ENCODE results near the gene SLC29A4.

SLC29A4 gene

DNA sequence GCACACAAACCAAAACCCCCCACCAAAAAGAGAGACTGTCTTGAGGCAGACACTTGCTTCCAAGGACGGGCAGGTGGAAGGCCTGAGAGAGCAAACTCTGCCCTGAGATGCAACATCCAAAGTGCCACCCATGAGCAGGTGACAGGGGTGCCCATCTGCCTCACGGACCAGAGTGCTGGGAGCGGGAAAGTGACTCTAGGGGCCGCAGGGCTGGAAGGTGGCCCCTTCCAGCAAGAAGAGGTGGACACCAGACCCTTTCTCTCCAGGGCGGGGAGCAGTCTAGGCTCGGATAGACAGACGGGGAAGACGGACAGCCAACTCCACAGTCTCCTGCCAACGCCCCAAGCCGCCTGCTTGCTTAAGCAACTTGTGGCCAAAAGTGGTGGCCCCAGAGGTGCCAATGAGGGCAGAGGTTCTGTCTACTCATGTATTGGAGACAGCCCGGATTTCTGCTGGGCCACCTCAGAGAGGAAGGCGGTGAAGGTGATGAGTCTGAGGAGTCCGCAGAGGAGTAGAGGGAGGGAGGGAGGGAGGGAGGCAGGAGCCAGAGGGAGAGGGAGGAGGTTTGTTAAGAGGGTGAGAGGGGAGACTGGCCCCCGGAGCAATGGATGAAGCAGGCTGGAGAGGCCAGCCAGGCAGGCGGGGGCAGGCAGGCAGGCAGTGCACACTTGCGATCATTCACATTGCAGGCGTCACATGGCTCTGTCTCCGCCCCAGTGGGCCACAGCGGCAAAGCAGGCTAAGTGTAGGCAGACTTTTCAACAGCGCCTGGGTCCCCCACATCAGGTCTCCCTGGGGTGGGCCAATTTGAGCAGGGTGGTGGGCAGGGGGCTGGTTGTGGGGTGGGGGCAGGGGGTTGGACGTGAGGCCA lies 65.6 kb downstream of the SLC29A4 start:
- H3K4me3 ChIP-seq (ENCODE audit: low read depth, low read length), result no peak overlapping the region
- no peak for DNase-seq (ENCODE audit: low read depth)
- in situ Hi-C loops (cut with HindIII; ENCODE audit: low sequenced_read_pairs), result no loop called here
- TF ChIP-seq, protein P1, sequence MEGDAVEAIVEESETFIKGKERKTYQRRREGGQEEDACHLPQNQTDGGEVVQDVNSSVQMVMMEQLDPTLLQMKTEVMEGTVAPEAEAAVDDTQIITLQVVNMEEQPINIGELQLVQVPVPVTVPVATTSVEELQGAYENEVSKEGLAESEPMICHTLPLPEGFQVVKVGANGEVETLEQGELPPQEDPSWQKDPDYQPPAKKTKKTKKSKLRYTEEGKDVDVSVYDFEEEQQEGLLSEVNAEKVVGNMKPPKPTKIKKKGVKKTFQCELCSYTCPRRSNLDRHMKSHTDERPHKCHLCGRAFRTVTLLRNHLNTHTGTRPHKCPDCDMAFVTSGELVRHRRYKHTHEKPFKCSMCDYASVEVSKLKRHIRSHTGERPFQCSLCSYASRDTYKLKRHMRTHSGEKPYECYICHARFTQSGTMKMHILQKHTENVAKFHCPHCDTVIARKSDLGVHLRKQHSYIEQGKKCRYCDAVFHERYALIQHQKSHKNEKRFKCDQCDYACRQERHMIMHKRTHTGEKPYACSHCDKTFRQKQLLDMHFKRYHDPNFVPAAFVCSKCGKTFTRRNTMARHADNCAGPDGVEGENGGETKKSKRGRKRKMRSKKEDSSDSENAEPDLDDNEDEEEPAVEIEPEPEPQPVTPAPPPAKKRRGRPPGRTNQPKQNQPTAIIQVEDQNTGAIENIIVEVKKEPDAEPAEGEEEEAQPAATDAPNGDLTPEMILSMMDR (IDR thresholded peaks at IDR 0.05; ENCODE audit: low read depth, low read length, missing control alignments), result no peak

DNA sequence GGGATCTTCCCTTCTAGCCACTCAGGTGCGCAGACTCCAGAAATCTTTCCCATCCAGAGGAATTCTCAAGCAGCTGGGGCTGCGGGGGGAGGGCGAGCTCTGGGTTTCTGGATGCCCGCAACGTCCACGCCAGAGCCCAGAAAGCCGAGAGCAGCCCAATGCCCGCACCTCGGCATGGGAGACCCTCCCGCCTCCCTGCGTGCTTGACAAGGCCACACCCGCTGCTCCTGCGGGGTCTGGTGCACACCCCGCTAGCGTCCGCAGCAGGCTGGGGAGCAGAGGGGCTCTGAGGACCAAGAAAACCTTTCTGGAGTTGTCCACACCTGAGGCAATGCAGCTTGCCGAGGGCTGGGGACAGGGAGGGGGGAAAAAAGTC lies 66.2 kb downstream of the SLC29A4 start:
- no peak for DNase-seq (ENCODE audit: low read depth)
- TF ChIP-seq, protein P1 (IDR thresholded peaks at IDR 0.05; ENCODE audit: low read depth, low read length, missing control alignments), result no peak
- in situ Hi-C loops (cut with HindIII; ENCODE audit: low sequenced_read_pairs), result no loop called here
- H3K4me3 ChIP-seq (ENCODE audit: low read depth, low read length), result no peak overlapping the region

DNA sequence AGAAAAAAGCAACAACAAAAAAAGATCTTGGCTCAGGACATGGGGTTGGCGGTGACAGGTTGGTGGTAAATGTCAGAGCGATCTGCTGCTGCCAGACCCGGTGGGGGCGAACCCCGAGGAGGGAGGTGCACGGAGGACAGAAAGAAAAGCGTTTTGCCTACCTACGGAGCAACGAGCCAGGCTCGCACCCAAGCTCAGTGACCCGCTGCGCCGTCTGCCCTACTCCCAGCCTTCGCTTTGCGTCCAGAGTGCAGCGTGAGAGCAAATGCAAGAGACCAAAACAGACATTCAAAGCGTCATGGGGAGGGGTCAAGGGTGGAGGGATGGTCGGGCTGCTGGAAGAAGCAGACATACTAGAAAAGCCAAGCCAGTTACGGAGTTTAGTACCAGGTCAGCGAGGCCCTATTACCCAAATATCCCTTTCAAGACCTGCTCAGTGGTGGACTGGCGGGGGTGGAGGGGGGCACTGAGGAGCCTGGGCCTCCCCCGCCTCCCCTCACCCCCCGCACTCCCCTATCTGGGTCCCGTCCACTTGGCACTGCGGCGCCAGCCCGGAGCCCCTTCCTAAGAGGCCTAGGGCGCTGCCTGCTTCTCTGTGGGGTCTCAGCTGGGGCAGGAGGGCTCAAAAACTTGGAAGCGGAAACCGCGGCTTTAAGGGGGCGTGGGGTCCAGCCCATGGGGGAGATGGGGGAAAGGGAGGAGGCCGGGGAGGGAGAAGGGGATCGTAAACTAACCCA lies 66.9 kb downstream of the SLC29A4 start:
- no peak for DNase-seq (ENCODE audit: low read depth)
- in situ Hi-C loops (cut with HindIII; ENCODE audit: low sequenced_read_pairs), result no loop called here
- TF ChIP-seq, protein P1 (IDR thresholded peaks at IDR 0.05; ENCODE audit: low read depth, low read length, missing control alignments), result no peak
- H3K4me3 ChIP-seq (ENCODE audit: low read depth, low read length), result no peak overlapping the region

DNA sequence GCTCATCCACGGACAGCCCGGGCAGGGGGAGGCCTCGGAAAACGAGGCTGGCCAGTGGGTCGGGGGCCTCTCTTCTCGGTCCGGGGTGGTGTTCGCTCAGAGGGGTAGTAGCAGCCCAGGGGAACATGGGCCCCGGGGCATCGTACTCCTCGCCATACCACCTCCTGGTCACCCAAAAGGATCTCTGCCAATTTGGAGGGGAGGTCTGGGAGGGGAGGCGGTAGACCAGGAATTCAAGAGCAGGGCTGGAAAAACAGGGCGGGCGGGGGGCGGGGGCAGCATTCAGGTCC lies 67.4 kb downstream of the SLC29A4 start:
- in situ Hi-C loops (cut with HindIII; ENCODE audit: low sequenced_read_pairs), result no loop called here
- H3K4me3 ChIP-seq (ENCODE audit: low read depth, low read length), result no peak overlapping the region
- DNase-seq (ENCODE audit: low read depth), result no peak
- TF ChIP-seq, protein P1 (IDR thresholded peaks at IDR 0.05; ENCODE audit: low read depth, low read length, missing control alignments), result no peak

DNA sequence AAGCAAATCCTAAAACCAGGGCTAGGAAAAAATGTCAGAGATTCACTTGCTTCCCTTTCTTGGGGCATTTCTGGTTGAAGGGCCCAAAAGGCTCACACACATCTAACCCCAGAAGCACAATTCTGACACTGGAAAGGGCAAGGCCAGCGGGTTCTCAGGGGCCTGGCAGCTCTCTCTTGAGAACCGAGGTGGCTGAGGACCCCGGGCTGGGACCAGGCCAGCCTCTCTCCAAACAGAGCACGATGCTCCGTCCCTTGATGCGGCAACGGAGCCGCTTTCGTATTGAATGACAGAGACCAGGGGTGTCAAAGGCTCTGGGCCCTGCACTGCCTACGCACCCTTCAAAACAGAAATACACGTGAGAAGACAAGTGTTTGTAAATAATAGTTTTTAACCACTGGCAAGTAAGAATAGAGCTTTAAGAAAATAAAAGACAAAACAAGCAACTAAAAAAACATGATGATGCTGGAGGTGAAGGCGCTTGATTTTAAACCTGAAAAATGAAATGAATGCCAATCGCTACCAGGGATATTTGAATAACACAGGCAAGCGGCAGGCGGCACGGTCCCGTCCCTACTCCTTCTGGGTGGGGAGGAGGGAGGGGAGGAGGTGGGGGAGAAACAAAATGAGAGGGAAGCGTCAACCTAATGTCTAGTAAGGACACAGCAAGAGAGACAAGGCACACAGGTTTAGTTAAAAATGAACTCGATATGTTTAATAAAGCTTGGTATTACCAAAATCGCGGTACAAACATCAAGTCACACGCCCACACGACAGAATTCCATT lies 68.0 kb downstream of the SLC29A4 start:
- H3K4me3 ChIP-seq (ENCODE audit: low read depth, low read length), result no peak overlapping the region
- in situ Hi-C loops (cut with HindIII; ENCODE audit: low sequenced_read_pairs), result no loop called here
- TF ChIP-seq, protein P1 (IDR thresholded peaks at IDR 0.05; ENCODE audit: low read depth, low read length, missing control alignments), result no peak
- DNase-seq (ENCODE audit: low read depth), result no peak

DNA sequence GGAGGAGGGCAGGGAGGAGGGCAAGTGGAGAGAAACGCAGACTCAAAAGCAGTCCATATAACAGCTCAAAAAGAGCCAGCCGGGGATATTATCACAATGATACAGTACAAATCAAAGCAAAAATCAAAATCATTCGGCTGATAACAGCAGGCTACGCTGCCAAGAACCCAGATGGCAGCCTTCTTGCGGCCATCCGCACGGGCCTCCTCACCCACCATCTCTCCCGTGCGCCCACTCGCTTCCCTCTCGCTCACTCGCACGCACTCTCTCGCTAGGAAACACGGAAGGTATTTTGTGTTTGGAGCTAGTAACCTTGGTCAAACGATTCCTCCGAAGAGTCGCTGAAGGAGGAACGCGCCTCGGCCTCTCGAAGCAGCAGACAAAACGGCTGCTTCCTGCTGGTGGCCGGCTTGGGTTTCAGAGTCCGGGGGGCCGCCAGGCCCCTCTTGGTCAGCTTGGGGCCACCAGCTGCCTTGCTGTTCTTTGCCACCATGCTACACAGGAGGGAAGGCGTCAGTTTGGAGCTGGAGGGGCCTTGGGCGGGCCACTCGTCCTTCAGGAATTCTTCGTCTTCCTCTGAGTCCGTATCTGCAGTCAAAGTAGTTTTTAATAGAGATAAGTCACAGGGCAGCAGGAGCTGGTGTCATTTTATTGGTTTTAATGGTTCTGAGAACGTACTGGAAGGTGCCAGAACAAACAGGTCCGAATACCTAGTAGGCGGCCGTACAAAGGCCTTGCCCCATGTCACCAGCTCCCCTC lies 68.9 kb downstream of the SLC29A4 start:
- in situ Hi-C loops (cut with HindIII; ENCODE audit: low sequenced_read_pairs), result no loop called here
- DNase-seq (ENCODE audit: low read depth), result no peak
- TF ChIP-seq, protein P1 (IDR thresholded peaks at IDR 0.05; ENCODE audit: low read depth, low read length, missing control alignments), result no peak
- no peak overlapping the region for H3K4me3 ChIP-seq (ENCODE audit: low read depth, low read length)
